ENCODE measurements around the gene MYO9A. TPM values are rescaled to one million over a fixed set of nuclear protein-coding genes. Genes with fewer than 3 reads are reported as not detected.

The MYO9A gene
- total RNA-seq, 1 donor: 55.9 TPM

GRCh38 chr15:71820127-71820526, 297.8 kb downstream of the MYO9A start:
- H3K4me3 ChIP-seq (ENCODE audit: low read depth, low read length): no peak overlapping the region
- TF ChIP-seq CTCF (IDR thresholded peaks at IDR 0.05; ENCODE audit: insufficient read depth, low read length): no peak
- no peak for DNase-seq (ENCODE audit: low read depth)

DNA sequence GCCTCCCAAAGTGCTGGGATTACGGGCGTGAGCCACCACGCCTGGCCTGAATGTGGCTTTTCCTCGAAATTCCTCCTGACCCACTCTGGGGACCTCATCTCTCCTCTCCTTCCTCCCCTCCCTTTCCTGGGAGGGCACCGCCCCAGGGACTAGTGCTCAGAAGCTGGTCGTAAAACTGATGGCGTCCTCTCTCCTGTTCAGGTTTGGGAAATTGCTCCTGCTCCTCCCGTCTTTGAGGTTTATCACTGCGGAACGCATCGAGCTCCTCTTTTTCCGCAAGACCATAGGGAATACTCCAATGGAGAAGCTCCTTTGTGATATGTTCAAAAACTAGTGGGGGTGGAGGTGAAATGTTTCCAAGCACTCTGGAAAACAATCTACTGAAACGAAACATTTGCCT, 300.6 kb downstream of the MYO9A start:
- H3K4me3 ChIP-seq (ENCODE audit: low read depth, low read length): no peak overlapping the region
- no peak for TF ChIP-seq CTCF (IDR thresholded peaks at IDR 0.05; ENCODE audit: insufficient read depth, low read length)
- no peak for DNase-seq (ENCODE audit: low read depth)

GRCh38 chr15:71815301-71815700, 302.6 kb downstream of the MYO9A start:
- no peak for DNase-seq (ENCODE audit: low read depth)
- TF ChIP-seq CTCF (IDR thresholded peaks at IDR 0.05; ENCODE audit: insufficient read depth, low read length): no peak
- no peak overlapping the region for H3K4me3 ChIP-seq (ENCODE audit: low read depth, low read length)

DNA sequence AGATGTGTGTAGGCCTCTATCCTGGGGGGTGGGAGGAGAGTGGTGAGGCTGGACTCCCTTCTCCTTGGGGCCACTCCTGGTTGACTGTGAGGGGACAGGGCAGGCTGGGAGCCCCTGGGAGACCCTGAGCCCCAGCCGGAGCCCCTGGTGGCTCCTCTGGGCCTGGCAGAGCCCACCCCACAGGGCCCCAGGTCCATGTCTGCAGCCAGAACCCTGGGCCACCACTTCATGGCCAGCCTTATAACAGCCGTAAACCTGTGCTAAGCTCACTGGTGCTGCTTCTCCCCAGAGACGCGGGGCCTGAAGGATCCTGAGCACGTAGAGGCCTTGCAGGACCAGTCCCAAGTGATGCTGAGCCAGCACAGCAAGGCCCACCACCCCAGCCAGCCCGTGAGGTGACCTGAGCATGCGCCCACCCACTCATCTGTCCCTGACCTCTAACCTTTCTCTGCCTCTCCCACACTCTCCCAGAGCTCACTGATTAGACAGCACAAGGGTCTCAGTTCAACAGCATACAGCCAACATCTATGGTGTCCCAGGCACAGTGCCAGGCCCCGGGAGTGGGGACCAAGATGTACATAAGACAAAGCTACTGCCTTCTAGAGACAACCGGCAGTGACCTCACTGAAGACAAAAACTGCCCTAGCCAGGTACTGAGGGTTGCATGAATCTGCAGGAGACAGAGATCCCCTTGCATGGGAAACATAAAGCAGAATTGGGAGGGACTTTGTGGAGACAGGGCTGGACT, 304.1 kb downstream of the MYO9A start:
- no peak overlapping the region for H3K4me3 ChIP-seq (ENCODE audit: low read depth, low read length)
- no peak for DNase-seq (ENCODE audit: low read depth)
- no peak for TF ChIP-seq CTCF (IDR thresholded peaks at IDR 0.05; ENCODE audit: insufficient read depth, low read length)

- DNase-seq (ENCODE audit: low read depth): no peak
- no peak for TF ChIP-seq CTCF (IDR thresholded peaks at IDR 0.05; ENCODE audit: insufficient read depth, low read length)
- no peak overlapping the region for H3K4me3 ChIP-seq (ENCODE audit: low read depth, low read length)
These were observed 304.8 kb downstream of the MYO9A start for GRCh38 chr15:71812966-71813722.

GRCh38 chr15:71811752-71812735, 305.9 kb downstream of the MYO9A start:
- no peak overlapping the region for H3K4me3 ChIP-seq (ENCODE audit: low read depth, low read length)
- TF ChIP-seq CTCF (IDR thresholded peaks at IDR 0.05; ENCODE audit: insufficient read depth, low read length): no peak
- no peak for DNase-seq (ENCODE audit: low read depth)
